ENCODE measurements around the gene NOL9.

Gene NOL9

GRCh38 chr1:6599141-6599975 lies 45.0 kb upstream of the NOL9 start:
- peaks cover 31% of the 10 kb centered on the region for H3K79me1 ChIP-seq (ENCODE audit: low read length)
- no peak overlapping the region for H2BK120ac ChIP-seq (ENCODE audit: insufficient read depth, low read length, poor library complexity)
- H3K27ac ChIP-seq (ENCODE audit: low read depth, low read length), result no peak overlapping the region
- H2AK5ac ChIP-seq (ENCODE audit: low read length), result no peak overlapping the region
- peaks cover 7% of the 10 kb centered on the region for H3K9me3 ChIP-seq (ENCODE audit: insufficient read depth, low read depth, low read length)
- H3K79me2 ChIP-seq (ENCODE audit: control insufficient read depth, insufficient read depth, low read length, poor library complexity), result peaks cover 36% of the 10 kb centered on the region
- H3K18ac ChIP-seq (ENCODE audit: low read length), result no peak overlapping the region
- H2AFZ ChIP-seq (ENCODE audit: insufficient read depth, low read length, poor library complexity), result no peak overlapping the region
- peaks cover 16 to 25% of the 10 kb centered on the region in 2 experiments for H3K4me1 ChIP-seq (ENCODE audit: control insufficient read depth in 1 of 2, insufficient read depth in 2 of 2, low read length in 2 of 2)
- H3K36me3 ChIP-seq (ENCODE audit: control insufficient read depth in 1 of 2, insufficient read depth in 2 of 2, low read length in 2 of 2), result peaks cover 45 to 46% of the 10 kb centered on the region in 2 experiments
- no peak overlapping the region for H4K8ac ChIP-seq (ENCODE audit: low read depth, low read length)
- H3K14ac ChIP-seq (ENCODE audit: low read length), result no peak overlapping the region
- H4K12ac ChIP-seq (ENCODE audit: low read depth, low read length), result no peak overlapping the region
- H3K4me3 ChIP-seq (ENCODE audit: low read depth, low read length), result no peak overlapping the region
- H3K27me3 ChIP-seq (ENCODE audit: insufficient read depth, low read length), result no peaks in the 10 kb centered on the region
- peak overlapping the region; percentile 35 for H3K4ac ChIP-seq (ENCODE audit: low read depth, low read length)
- WGBS (ENCODE audit: extremely low coverage, insufficient coverage, insufficient read length), result no CpG with 5 or more reads among the region's 31 CpGs
- H4K91ac ChIP-seq (ENCODE audit: low read depth, low read length), result no peak overlapping the region
- no peak overlapping the region for H2BK12ac ChIP-seq (ENCODE audit: low read length)
- H3K9ac ChIP-seq (ENCODE audit: low read length), result no peak overlapping the region
- DNase-seq, result peak in 1 of 2 donors; percentile 44
- H2BK5ac ChIP-seq (ENCODE audit: low read depth, low read length, poor library complexity), result no peak overlapping the region
- H3K23ac ChIP-seq (ENCODE audit: low read length), result no peak overlapping the region
- H3K4me2 ChIP-seq (ENCODE audit: low read length), result peak overlapping the region; percentile 2

DNA sequence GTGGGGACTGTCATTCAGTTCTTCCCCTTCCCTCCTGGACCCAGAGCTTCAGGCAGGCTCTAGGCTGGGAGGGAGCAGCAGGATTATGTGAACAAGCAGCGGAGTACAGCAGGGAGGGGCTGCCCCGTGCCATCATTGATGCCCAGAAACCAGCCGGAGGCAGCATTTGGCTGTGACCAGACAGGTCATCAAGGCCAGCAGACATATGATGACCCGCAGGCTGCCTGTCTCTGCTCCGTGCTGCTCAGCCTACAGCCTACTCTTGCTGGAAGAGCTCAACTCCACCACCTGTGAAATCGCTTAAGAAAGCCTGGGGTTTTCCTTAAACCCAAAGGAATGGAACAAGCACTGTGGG lies 43.4 kb upstream of the NOL9 start:
- Histone ChIP-seq H3K4me1 (ENCODE audit: control insufficient read depth in 1 of 2, insufficient read depth in 2 of 2, low read length in 2 of 2) (peaks cover 7 to 16% of the 10 kb centered on the region in 2 experiments), H2AFZ (ENCODE audit: insufficient read depth, low read length, poor library complexity) (no peak overlapping the region), H3K79me1 (ENCODE audit: low read length) (peaks cover 18% of the 10 kb centered on the region), H3K79me2 (ENCODE audit: control insufficient read depth, insufficient read depth, low read length, poor library complexity) (peaks cover 29% of the 10 kb centered on the region), H3K18ac (ENCODE audit: low read length) (no peak overlapping the region), H4K91ac (ENCODE audit: low read depth, low read length) (no peak overlapping the region), H2BK5ac (ENCODE audit: low read depth, low read length, poor library complexity) (no peak overlapping the region), H3K9me3 (ENCODE audit: insufficient read depth, low read depth, low read length) (peaks cover 7% of the 10 kb centered on the region), H3K27me3 (ENCODE audit: insufficient read depth, low read length) (no peaks in the 10 kb centered on the region), H2BK120ac (ENCODE audit: insufficient read depth, low read length, poor library complexity) (no peak overlapping the region), H3K4me3 (ENCODE audit: low read depth, low read length) (no peak overlapping the region), H3K9ac (ENCODE audit: low read length) (no peak overlapping the region), H4K12ac (ENCODE audit: low read depth, low read length) (no peak overlapping the region), H2AK5ac (ENCODE audit: low read length) (no peak overlapping the region), H2BK12ac (ENCODE audit: low read length) (no peak overlapping the region), H3K27ac (ENCODE audit: low read depth, low read length) (no peak overlapping the region), H3K4me2 (ENCODE audit: low read length) (no peak overlapping the region), H3K36me3 (ENCODE audit: control insufficient read depth in 1 of 2, insufficient read depth in 2 of 2, low read length in 2 of 2) (peaks cover 60 to 61% of the 10 kb centered on the region in 2 experiments), H4K8ac (ENCODE audit: low read depth, low read length) (no peak overlapping the region), H3K23ac (ENCODE audit: low read length) (no peak overlapping the region), H3K14ac (ENCODE audit: low read length) (no peak overlapping the region), H3K4ac (ENCODE audit: low read depth, low read length) (peak overlapping the region; percentile 43)
- WGBS (ENCODE audit: extremely low coverage, insufficient coverage, insufficient read length), result no CpG with 5 or more reads among the region's 6 CpGs
- DNase-seq, result no peak

DNA sequence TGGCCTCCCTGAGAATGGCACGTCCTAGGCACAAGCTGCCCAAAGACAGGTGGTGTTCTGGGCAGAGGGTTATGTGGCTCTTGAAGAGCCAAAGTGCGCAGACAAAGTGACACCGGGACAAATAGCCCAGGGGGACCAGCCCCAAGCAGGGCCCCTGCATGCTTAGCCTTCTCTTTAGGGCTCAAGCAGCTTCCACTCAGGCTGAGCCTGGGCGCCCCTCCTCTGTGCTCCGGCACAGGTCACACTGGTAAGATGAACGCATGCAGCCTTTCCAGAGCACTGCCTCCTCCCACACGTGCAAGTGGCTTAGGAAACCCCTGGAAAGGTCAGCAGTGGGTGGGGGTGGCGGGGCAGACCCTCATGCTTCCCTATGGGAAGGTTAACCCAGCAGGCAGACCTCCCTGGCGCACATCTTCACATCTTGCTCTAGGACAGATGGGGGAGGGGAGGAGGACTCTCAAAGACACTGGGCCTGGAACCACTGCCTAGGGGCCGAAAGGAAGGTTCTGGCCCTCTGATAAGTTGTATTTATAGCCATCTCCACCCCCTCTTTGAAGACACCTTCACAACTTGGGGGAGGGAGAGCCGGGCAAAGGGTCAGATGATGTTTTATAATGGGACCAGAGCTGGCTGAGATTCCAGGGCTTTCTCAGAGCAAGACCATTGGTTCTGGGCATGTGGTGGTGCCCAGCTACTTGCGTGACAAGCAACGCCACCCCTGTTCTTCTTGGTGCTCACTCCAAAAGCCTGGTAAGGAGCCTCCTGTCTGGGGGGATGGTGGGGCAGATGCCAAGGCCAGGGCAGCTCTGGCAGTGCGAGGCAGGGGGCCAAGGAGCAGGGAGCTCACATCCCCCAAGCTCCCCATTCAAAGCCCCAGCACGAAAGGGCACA lies 42.8 kb upstream of the NOL9 start:
- no peak for DNase-seq
- no peak overlapping the region for H4K12ac ChIP-seq (ENCODE audit: low read depth, low read length)
- H3K4me3 ChIP-seq (ENCODE audit: low read depth, low read length), result no peak overlapping the region
- H3K18ac ChIP-seq (ENCODE audit: low read length), result peak overlapping the region; percentile 18
- H2BK120ac ChIP-seq (ENCODE audit: insufficient read depth, low read length, poor library complexity), result no peak overlapping the region
- H3K79me2 ChIP-seq (ENCODE audit: control insufficient read depth, insufficient read depth, low read length, poor library complexity), result peaks cover 24% of the 10 kb centered on the region
- H4K91ac ChIP-seq (ENCODE audit: low read depth, low read length), result no peak overlapping the region
- no peaks in the 10 kb centered on the region for H3K27me3 ChIP-seq (ENCODE audit: insufficient read depth, low read length)
- peaks cover 5% of the 10 kb centered on the region for H3K9me3 ChIP-seq (ENCODE audit: insufficient read depth, low read depth, low read length)
- H3K4me1 ChIP-seq (ENCODE audit: control insufficient read depth in 1 of 2, insufficient read depth in 2 of 2, low read length in 2 of 2), result peaks cover 7 to 16% of the 10 kb centered on the region in 2 experiments
- no CpG with 5 or more reads among the region's 15 CpGs for WGBS (ENCODE audit: extremely low coverage, insufficient coverage, insufficient read length)
- H3K9ac ChIP-seq (ENCODE audit: low read length), result no peak overlapping the region
- no peak overlapping the region for H2BK12ac ChIP-seq (ENCODE audit: low read length)
- no peak overlapping the region for H4K8ac ChIP-seq (ENCODE audit: low read depth, low read length)
- no peak overlapping the region for H3K23ac ChIP-seq (ENCODE audit: low read length)
- H2AFZ ChIP-seq (ENCODE audit: insufficient read depth, low read length, poor library complexity), result no peak overlapping the region
- H3K79me1 ChIP-seq (ENCODE audit: low read length), result peaks cover 13% of the 10 kb centered on the region
- no peak overlapping the region for H3K14ac ChIP-seq (ENCODE audit: low read length)
- H2BK5ac ChIP-seq (ENCODE audit: low read depth, low read length, poor library complexity), result no peak overlapping the region
- no peak overlapping the region for H3K27ac ChIP-seq (ENCODE audit: low read depth, low read length)
- peaks cover 66 to 67% of the 10 kb centered on the region in 2 experiments for H3K36me3 ChIP-seq (ENCODE audit: control insufficient read depth in 1 of 2, insufficient read depth in 2 of 2, low read length in 2 of 2)
- H2AK5ac ChIP-seq (ENCODE audit: low read length), result no peak overlapping the region
- no peak overlapping the region for H3K4ac ChIP-seq (ENCODE audit: low read depth, low read length)
- no peak overlapping the region for H3K4me2 ChIP-seq (ENCODE audit: low read length)

DNA sequence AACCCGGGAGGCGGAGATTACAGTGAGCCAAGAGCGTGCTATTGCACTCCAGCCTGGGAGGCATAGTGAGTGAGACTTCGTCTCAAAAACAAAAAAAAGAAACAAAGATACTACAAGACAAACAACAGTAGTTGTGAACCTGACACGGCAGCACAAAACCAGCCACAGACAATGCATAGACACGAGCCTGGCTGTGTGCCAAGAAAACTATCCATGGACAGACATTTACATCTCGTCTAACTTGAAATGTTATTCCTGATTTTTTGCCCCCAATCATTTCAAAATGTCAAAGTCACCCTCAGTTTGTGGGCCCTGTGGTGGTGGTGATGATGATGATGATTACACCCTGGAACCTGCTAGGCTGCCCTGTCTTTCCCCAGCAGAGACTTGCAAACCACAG lies 42.0 kb upstream of the NOL9 start:
- Histone ChIP-seq H4K91ac (ENCODE audit: low read depth, low read length) (no peak overlapping the region), H2AFZ (ENCODE audit: insufficient read depth, low read length, poor library complexity) (no peak overlapping the region), H3K4me3 (ENCODE audit: low read depth, low read length) (no peak overlapping the region), H3K4ac (ENCODE audit: low read depth, low read length) (no peak overlapping the region), H3K23ac (ENCODE audit: low read length) (no peak overlapping the region), H3K79me1 (ENCODE audit: low read length) (peaks cover 7% of the 10 kb centered on the region), H4K12ac (ENCODE audit: low read depth, low read length) (no peak overlapping the region), H3K9me3 (ENCODE audit: insufficient read depth, low read depth, low read length) (peaks cover 3% of the 10 kb centered on the region), H2BK5ac (ENCODE audit: low read depth, low read length, poor library complexity) (no peak overlapping the region), H3K14ac (ENCODE audit: low read length) (no peak overlapping the region), H2BK120ac (ENCODE audit: insufficient read depth, low read length, poor library complexity) (no peak overlapping the region), H2BK12ac (ENCODE audit: low read length) (no peak overlapping the region), H3K27me3 (ENCODE audit: insufficient read depth, low read length) (no peaks in the 10 kb centered on the region), H3K9ac (ENCODE audit: low read length) (no peak overlapping the region), H4K8ac (ENCODE audit: low read depth, low read length) (no peak overlapping the region), H3K79me2 (ENCODE audit: control insufficient read depth, insufficient read depth, low read length, poor library complexity) (peaks cover 16% of the 10 kb centered on the region), H3K27ac (ENCODE audit: low read depth, low read length) (no peak overlapping the region), H2AK5ac (ENCODE audit: low read length) (no peak overlapping the region), H3K36me3 (ENCODE audit: control insufficient read depth in 1 of 2, insufficient read depth in 2 of 2, low read length in 2 of 2) (peaks cover 72 to 73% of the 10 kb centered on the region in 2 experiments), H3K18ac (ENCODE audit: low read length) (no peak overlapping the region), H3K4me2 (ENCODE audit: low read length) (no peak overlapping the region), H3K4me1 (ENCODE audit: control insufficient read depth in 1 of 2, insufficient read depth in 2 of 2, low read length in 2 of 2) (peaks cover 7 to 13% of the 10 kb centered on the region in 2 experiments)
- no CpG with 5 or more reads among the region's 7 CpGs for WGBS (ENCODE audit: extremely low coverage, insufficient coverage, insufficient read length)
- DNase-seq, result no peak

Measured in trophoblast cell (in vitro differentiated cells and primary cell).